GM19043 (cell line): ENCODE data around the gene SLC35C1.
"Not testable (repeated sequence)": the region's sequence is repeated elsewhere in the genome, so short reads cannot be mapped to it uniquely, and the experiment has no call there.

Experiments
- ATAC-seq: cut with Tn5 transposase; IDR thresholded peaks from one replicate; pipeline ENCODE4 v1.9.1; 2021; ENCODE audit warnings: low read depth; ENCODE audit not compliant: unreplicated experiment

Gene SLC35C1

DNA sequence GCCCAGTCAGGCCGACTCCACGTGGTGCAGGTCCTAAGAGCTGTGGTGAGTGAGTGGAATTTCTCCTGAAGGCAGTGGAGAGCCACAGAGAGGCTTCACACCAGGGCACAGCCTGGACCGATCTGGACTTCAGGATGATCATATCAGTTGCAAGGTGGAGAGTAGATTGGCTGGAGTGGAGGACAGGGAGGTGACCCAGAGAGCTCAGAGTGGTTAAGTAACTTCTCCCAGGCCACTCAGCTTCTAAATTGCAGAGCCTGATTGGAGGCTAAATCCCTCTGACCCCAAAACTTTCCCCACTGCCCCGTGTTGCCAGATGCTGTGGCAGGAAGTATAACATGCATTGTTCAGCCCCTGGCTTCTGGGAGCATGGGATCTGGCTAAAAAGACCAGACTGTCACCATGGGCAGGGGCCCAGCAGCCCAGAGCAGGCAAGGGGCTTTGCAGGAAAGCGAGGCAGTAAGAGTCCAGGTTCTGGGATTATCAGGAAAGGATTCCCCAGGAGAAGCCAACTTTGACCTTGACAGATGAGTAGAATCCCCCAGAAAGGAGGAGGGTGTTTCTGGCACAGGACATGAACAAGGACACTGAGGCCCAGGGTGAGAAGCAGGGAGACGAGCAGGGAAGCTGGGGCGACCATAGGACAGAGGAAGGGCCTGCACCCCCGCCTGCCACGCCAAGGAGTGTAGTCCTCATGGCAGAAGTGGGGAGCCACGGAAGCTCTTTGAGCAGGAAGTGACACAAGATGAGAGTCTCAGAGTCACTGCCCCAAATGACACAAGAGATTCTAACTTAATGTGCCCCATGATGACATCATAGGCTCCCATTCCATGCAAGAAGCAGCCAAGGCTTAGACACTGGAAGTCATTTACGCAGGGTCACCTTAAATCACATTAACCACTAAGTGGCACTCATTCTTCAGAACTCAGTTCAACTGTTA lies 4.8 kb downstream of the SLC35C1 start:
- no peak for ATAC-seq

DNA sequence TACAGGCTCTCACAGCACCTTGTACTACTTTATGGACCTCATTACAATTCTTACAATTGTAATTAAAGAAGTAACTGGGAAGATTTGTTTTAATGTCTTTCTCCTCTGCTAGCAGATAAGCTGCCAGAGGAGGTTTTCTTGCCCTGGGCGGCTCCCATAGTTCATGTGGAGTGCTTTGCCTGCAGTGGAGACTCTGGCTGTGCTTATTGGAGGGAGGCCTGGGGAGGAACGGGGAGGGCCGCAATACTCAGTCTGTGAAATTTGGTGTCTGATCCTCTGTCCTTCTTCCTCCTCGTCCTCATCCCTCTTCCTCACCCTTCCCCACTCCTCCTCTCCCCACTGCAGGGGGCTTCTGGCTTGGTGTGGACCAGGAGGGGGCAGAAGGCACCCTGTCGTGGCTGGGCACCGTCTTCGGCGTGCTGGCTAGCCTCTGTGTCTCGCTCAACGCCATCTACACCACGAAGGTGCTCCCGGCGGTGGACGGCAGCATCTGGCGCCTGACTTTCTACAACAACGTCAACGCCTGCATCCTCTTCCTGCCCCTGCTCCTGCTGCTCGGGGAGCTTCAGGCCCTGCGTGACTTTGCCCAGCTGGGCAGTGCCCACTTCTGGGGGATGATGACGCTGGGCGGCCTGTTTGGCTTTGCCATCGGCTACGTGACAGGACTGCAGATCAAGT lies 5.6 kb downstream of the SLC35C1 start:
- ATAC-seq, result no peak

DNA sequence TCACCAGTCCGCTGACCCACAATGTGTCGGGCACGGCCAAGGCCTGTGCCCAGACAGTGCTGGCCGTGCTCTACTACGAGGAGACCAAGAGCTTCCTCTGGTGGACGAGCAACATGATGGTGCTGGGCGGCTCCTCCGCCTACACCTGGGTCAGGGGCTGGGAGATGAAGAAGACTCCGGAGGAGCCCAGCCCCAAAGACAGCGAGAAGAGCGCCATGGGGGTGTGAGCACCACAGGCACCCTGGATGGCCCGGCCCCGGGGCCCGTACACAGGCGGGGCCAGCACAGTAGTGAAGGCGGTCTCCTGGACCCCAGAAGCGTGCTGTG lies 6.1 kb downstream of the SLC35C1 start:
- no peak for ATAC-seq

DNA sequence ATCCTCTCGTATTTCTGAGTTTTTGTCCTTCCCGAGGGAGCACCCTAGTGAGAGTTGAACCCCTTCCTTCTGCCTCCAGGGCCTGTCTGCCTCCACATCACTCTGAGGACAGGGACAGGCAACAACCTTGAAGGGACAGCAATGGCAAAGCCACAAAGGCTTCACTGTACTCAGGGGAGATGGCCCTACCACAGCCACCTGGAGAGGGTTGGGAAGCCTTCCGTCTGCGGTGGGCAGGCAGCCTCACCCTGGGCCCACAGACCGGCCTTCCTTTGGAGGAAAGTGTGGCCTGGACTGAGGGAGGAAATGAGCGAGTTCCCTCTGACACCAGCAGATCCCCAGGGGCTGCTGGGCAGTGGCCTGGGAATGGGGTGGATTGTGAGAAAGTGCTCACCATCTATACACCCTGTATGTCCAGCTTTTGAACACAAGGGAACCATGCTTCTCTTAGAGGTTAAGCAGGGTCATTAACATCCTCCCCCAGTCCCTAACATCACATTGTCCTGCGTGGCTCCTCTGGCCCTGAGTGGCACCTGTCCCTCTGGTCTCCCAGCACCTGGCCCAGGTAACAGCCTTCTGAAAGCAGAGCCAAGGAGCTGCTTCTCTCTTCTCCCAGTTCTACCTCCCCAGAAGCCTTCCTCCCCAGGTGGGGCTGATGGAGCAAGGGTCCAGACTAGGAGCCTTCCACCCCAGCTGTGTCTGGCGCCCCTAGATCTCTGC lies 6.8 kb downstream of the SLC35C1 start:
- no peak for ATAC-seq

DNA sequence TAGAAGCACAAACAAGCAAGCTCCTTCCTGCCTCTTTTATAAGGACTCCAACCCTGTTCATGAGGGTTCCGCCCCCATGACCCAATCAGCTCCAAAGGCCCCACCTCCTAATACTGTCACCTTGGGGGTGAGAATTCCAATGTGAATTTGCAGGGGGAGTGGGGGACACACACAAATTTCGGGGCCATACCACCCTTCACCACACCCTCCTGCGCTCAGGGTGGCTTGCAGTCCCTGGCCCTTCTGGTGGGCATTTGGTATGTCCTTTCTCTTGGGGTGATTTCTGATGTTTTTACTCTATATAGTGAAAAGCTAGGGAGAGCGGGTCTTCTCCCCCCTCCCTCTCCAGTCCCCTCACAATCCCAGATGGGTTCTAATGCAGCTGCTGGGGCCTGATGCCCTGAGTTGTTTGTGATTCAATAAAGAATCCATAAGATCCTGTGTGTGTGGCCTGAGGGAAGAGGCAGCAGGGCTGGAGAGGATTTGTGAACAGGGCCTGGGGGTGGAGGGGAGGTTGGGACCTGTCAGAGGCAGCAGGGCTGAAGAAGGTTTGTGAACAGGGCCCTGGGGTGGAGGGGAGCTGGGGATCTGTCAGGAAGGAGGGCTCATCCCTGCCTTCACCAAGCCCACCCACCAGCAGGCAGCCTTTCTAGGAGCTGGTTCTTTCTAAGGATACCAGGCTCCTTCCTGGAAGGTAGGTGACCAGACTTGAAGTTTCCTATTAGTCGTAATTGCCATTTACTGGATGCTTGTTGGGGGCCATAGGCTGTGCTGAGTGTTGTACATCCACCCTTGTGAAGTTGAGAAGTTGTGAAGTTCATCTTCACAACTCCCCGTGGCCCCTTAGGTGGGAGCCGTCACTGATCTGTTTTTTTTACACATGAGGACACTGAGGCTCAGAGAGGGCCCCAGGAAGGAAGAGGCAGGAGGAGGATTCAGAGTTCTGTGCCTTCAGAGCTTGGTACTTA lies 7.9 kb downstream of the SLC35C1 start:
- no peak for ATAC-seq

DNA sequence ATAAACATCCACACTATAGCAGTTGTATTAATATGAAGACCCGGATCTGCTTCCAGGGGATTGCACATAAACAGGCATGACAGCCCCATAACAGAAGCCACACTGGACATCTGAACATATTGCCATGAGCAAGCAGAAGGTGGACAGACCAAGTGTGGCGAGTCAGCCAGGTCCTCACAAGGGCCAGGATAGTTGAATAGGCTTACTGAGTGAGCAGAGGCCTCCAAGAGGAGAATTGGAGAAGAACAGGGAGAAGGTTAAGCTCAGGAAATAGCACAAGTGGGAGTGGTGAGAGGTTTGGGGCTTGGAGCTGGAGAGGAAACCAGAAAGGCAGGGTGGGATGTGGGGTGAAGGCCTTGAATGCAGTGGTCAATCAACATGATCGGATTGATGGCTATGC lies 10.8 kb downstream of the SLC35C1 start:
- no peak for ATAC-seq

DNA sequence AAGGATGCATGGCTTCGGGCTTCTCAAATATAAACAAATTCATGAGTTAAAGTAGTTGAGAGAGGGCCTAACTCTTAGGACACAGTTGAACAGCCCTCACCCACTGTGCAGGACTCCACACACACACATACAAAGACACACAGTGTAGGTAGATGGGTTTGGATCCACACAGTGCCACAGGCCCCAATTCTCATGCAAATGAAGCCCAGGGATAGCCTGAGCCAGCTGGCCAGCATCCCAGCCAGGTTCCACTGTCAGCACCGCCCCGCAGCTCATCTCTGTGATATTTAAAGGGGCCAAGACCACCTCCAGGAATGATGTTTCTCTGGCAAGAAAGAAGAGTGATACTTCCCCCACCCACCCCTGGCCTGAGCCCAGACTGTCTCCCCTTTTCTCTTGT lies 11.7 kb downstream of the SLC35C1 start:
- ATAC-seq, result no peak

DNA sequence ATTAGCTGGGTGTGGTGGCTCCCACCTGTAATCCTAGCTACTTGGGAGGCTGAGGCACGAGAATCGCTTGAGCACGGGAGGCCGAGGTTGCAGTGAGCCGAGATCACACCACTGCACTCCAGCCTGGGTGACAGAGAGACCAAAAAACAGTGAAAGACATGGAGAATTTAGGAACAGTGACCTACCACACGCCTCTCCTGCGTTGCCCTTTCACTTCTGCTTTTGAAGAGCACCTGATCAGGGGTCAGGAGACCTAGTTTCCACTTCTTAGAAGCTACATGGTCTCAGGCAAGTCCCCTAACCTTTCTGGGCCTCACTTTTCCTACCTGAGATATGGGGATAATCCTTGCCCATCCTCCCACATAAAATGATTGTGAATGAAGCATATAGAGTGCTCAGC lies 12.2 kb downstream of the SLC35C1 start:
- peak; percentile 78 for ATAC-seq

DNA sequence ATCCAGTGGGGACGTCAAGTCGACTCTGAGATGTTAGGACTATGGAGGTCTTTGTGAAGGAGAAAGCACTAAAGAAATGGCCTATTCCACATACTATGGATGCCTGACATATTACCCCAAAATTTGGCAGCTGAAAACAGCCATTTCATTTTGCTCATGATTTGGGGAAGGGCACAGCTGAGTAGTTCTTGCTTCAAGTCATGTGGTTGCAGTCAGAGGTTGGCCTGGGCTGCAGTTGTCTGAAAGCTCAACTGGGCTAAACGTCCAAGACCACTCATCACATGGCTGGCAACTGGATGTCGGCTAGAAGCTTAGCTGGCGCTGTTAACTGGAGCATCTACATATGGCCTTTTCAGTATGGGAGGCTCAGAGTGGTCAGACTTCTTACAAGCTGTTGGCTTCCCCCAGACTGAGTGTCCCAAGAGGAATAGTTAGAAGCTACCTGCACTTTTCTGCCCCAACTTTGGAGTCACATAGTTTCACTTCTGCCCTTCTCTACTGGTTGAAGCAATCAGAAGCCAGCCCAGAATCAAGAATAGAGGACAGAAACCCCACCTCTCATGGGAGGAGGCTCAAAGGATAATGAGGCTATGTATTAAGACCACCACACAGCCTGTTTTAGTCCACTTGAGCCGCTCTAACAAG lies 14.1 kb downstream of the SLC35C1 start:
- ATAC-seq, result no peak

DNA sequence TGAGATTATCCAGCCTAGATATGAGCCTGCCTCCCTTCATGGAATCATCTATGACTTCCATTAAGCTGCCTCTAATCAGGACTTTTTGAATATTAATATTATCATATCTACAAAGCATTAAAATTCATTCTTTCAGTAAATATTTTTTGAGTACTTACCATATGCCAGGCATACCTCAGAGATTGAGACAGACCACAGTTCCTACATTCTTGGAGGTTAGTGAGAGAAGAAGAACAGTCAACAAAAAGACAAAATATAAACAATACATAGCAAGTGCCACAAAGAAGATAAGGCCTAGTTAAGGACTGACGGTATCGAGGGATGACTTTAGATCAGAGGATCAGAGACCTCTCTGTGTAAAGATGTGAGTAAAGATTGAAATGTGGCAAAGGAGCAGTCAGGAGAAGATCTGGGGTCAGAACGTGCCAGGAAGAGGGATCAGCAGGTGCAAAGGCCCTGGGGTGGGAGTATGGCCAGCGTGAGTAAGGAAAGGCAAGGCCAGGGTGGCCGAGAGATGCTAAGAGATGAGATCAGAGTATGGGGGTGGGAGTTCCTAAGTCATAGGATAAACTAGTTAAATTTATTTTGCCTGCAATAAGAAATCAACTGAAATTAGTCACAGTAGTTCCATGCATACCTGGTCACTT lies 15.4 kb downstream of the SLC35C1 start:
- no peak for ATAC-seq

DNA sequence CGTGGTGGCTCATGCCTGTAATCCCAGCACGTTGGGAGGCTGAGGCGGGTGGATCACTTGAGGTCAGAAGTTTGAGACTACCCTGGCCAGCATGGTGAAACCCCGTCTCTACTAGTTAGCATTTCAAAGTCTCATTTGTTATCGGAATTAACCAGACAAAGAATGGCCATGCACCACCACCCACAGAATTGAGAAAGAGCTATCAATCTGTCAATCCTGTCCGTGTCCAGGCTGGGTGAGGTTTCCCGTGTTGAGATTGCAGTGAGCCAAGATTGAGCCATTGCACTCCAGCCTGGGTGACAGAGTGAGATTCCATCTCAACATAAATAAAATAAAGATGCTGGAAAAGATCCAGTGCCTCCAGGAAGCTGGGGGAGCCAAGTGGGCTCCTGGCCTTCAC lies 21.5 kb downstream of the SLC35C1 start:
- ATAC-seq, result not testable (repeated sequence)

DNA sequence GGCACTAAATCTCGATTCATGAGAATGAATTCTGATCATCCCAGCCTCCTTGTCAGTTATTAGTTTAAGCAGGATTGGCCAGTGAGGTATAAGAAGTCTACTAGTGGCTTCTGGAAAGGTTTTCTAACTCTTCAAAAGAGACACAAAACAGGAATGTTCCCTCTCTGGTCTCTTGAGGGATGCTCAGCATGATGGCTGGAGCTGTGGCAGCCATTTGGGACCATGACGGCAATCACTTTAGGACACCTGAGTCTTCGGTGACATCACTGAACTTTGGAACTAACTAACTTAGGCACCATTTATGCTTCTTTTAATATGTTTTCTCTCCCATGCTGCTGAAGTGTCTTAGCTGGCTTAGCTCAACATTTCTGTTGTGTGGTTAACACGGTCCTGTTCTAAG lies 22.2 kb downstream of the SLC35C1 start:
- ATAC-seq, result no peak

DNA sequence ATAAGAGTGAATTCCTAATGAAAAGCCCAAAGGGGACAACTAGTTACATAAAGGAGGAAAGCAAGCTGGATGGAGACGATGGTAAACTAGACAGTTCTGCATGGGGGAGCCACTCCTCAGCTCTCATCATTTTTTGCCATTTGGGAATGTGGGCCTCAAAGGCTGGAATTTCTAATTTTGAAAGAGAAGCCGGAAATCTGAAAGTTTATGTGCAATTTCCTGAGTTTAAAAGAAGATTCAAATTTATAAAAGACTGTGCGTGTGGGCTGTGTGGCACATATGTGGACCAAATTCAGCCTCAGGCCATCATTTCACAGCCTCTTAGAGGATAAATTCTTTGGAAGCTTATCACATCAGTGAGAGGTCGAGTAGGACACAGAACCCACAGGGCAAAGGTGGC lies 24.0 kb downstream of the SLC35C1 start:
- ATAC-seq, result no peak

DNA sequence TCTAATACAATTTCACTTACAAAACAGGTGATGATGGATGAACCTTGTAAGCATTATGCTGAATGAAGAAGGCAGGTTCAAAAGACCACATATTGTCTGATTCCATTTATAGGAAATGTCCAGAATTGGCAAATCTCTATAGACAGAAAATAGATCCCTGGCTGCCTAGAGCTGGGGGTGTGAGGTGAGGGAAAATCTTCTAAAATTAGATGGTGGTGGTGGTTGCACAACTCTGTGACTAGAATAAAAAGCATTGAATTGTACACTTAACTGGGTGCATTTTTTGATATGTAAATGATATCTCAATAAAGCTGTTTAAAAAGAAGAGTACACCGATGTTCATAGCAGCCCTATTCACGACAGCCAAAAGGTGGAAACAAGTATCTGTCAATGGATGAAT lies 25.6 kb downstream of the SLC35C1 start:
- ATAC-seq, result no peak

DNA sequence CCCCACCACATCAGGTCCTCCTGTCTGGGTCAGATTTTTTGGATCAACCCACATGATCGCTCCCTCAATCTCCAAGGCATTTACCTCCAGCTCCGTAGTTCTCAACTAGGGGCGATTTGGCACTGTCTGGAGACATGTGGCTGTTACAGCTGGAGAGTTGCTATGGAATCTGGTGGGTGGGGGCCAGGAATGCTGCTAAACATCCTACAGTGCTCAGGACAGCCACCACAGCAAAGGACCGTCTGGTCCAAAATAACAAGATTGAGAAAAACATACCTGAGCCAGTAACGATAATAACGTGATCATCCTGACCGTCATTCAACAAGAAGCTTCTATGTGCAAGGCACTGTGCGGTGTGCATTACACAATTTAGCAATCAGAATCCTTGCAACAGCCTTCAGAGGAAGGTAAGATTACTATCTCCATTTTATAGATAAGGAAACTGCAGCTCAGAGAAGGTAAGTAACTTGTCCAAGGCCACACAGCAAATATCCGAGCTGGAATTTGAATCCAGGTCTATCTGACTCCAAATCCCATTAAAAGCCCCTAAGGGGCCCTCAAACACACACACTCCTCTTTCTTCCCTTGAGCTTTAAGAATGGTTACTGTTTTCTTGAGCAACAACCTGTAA lies 28.0 kb downstream of the SLC35C1 start:
- ATAC-seq, result no peak

DNA sequence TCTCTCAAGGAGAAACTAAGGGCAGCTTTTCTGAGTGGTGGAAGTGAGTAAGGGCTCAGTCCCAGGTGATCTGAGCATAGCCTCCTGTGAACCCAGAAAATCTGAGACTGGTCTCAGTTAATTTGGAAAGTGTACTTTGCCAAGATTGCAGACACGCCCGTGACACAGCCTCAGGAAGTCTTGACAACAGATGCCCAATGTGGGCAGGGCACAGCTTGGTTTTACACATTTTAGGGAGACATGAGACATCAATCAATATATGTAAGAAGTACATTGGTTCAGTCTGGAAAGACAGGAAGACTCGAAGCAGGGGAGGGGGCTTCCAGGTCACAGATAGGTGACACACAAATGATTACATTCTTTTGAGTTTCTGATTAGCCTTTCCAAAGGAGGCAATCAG lies 28.8 kb downstream of the SLC35C1 start:
- ATAC-seq, result no peak

DNA sequence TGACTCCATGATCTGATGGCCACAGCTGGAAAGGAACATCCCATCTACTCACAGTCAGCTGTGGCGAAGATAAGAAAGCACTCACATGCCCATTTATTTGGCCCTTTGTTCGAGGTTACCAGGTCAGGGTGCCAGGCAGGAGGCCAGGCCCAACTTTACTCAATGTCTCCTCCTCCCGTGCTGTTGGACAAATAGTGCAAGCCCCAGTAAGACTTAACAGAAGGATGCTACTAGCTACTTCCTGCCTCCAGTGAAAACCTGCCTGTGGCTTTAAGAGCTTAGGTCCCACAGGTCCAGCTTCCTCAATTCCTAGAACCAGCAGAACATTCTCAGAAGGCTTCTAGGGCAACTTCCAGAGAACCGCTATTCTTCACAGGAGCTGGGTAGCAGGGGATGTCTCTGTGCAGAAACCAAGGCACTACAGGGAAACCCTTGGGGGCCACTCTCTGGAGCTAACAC lies 29.4 kb downstream of the SLC35C1 start:
- no peak for ATAC-seq

DNA sequence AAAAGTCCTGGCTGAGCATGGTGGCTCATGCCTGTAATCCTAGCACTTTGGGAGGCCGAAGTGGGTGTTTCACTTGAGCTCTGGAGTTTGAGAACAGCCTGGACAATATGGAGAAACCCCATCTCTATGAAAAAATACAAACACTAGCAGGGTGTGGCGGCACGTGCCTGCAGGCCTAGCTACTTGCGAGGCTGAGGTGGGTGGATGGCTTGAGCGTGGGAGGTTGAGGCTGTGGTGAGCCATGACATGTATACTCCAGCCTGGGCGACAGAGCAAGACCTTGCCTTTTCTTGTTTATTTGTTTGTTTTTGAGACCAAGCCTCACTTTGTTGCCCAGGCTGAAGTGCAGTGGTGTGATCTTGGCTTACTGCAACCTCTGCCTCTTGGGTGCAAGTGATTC lies 34.3 kb downstream of the SLC35C1 start:
- no peak for ATAC-seq

DNA sequence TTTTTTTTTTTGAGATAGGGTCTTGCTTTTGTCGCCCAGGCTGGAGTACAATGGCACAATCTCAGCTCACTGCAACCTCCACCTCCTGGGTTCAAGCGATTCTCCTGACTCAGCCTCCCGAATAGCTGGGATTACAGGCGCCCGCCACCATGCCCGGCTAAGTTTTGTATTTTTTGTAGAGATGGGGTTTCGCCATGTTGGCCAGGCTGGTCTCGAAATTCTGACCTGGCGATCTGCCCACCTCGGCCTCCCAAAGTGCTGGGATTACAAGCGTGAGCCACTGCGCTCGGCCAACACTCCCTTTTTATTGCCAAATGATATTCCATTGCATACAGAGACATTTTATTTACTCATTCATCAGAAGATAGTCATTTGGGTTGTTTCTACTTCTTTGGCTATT lies 35.3 kb downstream of the SLC35C1 start:
- ATAC-seq, result not testable (repeated sequence)
